HCT116 (cell line): Measurements from ENCODE around the gene RGS2.

Source experiments
- CEBPB ChIP-seq: IDR thresholded peaks from 2 replicates; pipeline ENCODE4 v1.6.1; 2012; ENCODE audit warnings: low read depth
- POLR2A ChIP-seq: IDR thresholded peaks from 2 replicates; pipeline ENCODE4 v1.7.0; 2011; ENCODE audit warnings: borderline replicate concordance; ENCODE audit not compliant: insufficient read depth, insufficient read length; ENCODE audit errors: extremely low read depth
- POLR2AphosphoS5 ChIP-seq: IDR thresholded peaks from 2 replicates; pipeline ENCODE4 v1.6.1; 2011; ENCODE audit warnings: mild to moderate bottlenecking, low read depth, low read length, moderate library complexity
- RAD21 ChIP-seq: IDR thresholded peaks from 2 replicates; pipeline ENCODE4 v1.6.1; 2012; ENCODE audit warnings: low read depth, mild to moderate bottlenecking
- ZNF274 ChIP-seq: fragments of 200-500 bp; sonication (Bioruptor generic); IDR thresholded peaks from 2 replicates; pipeline ENCODE4 v1.6.1; 2014; ENCODE audit warnings: mild to moderate bottlenecking, low read depth, low read length, inconsistent platforms
- TF ChIP-seq, protein P1 (sequence below), 3 experiments: fragments of 200-600 bp in 1 of 3; sonication (generic) in 1 of 3; IDR thresholded peaks in 2 of 3; conservative IDR thresholded peaks in 1 of 3; 2 replicates each; pipeline ENCODE4 v1.5.1; 2012 to 2017; ENCODE audit warnings: low read depth in 2 of 3, low read length in 2 of 3, antibody characterized with exemption in 1 of 3, borderline replicate concordance in 1 of 3, control low read depth in 1 of 3, mild to moderate bottlenecking in 1 of 3, mixed read lengths in 1 of 3, mixed run types in 1 of 3, moderate library complexity in 1 of 3; ENCODE audit not compliant: insufficient read depth in 1 of 3
- TF ChIP-seq, protein P2 (sequence below): IDR thresholded peaks from 2 replicates; pipeline ENCODE4 v1.6.1; 2012

DNA sequence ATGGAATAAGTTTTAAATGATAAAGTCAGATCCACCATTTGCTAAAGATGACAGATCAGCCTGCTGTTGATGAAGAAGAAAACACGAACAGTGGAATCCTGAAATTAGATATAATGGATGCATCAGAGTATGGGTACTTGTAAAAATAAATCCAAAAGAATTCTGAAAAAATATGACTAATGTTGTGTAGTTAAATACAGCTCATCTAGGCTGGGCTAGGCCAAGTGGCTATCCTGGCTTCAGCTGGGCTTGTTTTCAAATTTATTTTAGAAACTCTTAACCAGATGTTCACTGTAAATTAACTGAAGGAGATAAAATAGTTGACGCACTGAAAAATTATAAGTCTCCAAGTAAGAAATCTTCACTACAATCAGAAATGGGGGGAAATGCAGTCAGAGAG lies 7.4 kb upstream of the RGS2 start:
- TF ChIP-seq, protein P1, sequence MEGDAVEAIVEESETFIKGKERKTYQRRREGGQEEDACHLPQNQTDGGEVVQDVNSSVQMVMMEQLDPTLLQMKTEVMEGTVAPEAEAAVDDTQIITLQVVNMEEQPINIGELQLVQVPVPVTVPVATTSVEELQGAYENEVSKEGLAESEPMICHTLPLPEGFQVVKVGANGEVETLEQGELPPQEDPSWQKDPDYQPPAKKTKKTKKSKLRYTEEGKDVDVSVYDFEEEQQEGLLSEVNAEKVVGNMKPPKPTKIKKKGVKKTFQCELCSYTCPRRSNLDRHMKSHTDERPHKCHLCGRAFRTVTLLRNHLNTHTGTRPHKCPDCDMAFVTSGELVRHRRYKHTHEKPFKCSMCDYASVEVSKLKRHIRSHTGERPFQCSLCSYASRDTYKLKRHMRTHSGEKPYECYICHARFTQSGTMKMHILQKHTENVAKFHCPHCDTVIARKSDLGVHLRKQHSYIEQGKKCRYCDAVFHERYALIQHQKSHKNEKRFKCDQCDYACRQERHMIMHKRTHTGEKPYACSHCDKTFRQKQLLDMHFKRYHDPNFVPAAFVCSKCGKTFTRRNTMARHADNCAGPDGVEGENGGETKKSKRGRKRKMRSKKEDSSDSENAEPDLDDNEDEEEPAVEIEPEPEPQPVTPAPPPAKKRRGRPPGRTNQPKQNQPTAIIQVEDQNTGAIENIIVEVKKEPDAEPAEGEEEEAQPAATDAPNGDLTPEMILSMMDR (IDR thresholded peaks at IDR 0.05 in 2 of 3, conservative IDR thresholded peaks at IDR 0.05 in 1 of 3; ENCODE audit: borderline replicate concordance in 1 of 3, insufficient read depth in 1 of 3, low read depth in 2 of 3, low read length in 2 of 3): no peak
- TF ChIP-seq CEBPB (no peak), POLR2A (no peak), POLR2AphosphoS5 (no peak), RAD21 (no peak), ZNF274 (no peak)
- TF ChIP-seq, protein P2, sequence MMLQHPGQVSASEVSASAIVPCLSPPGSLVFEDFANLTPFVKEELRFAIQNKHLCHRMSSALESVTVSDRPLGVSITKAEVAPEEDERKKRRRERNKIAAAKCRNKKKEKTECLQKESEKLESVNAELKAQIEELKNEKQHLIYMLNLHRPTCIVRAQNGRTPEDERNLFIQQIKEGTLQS: no peak
